Type B pancreatic cell (in vitro differentiated cells): Measurements from ENCODE around the gene LOC128125822.

Source experiments
- DNase-seq: peaks from one replicate; pipeline ENCODE4 v3.0.0; 2021; ENCODE audit warnings: mixed read lengths; ENCODE audit not compliant: unreplicated experiment; ENCODE audit errors: extremely low spot score
- H3K27ac Mint-ChIP-seq: 2 replicates; pipeline ENCODE4 v1.8.0; 2021; ENCODE audit warnings: mild to moderate bottlenecking, mixed read lengths
- H3K27me3 Mint-ChIP-seq: 2 replicates; pipeline ENCODE4 v1.8.0; 2021; ENCODE audit warnings: mixed read lengths
- H3K36me3 Mint-ChIP-seq: 2 replicates; pipeline ENCODE4 v1.8.0; 2021; ENCODE audit warnings: mixed read lengths
- H3K4me1 Mint-ChIP-seq: one replicate; pipeline ENCODE4 v1.8.0; 2021; ENCODE audit warnings: mixed read lengths; ENCODE audit not compliant: unreplicated experiment
- H3K4me3 Mint-ChIP-seq: 2 replicates; pipeline ENCODE4 v1.8.0; 2021; ENCODE audit warnings: mild to moderate bottlenecking, mixed read lengths
- H3K9me3 Mint-ChIP-seq: 2 replicates; pipeline ENCODE4 v1.8.0; 2021; ENCODE audit warnings: mixed read lengths
- CTCF ChIP-seq: fragments of 200-600 bp; sonication (generic); conservative IDR thresholded peaks from 2 replicates; pipeline ENCODE4 v1.5.0; 2021; ENCODE audit warnings: antibody characterized with exemption, mild to moderate bottlenecking

Gene LOC128125822

DNA sequence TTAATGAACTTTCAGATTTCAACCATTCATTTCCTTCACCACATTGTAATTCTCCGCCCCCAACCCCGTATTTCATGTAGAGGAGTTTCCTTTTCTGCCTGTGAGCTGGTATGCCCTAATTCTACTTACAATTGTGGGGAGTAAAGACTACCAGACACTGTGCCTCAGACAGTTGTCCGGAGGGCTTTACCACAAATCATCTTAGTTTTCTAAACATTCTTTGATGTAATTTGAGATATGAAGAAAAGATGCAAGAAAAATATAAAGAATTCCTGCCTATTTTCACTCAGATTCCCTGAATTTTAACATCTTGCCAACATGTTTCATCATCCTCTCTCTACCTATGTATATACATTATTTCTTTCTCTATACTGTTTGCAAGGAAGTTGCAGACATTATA, 28.3 kb upstream of the LOC128125822 start:
- Mint-ChIP-seq H3K27ac (no peak overlapping the region), H3K4me3 (no peak overlapping the region), H3K9me3 (peaks cover 6% of the 10 kb centered on the region), H3K4me1 (peaks cover 5% of the 10 kb centered on the region), H3K27me3 (peaks cover 3% of the 10 kb centered on the region), H3K36me3 (no peaks in the 10 kb centered on the region)
- DNase-seq: no peak
- TF ChIP-seq CTCF: no peak

DNA sequence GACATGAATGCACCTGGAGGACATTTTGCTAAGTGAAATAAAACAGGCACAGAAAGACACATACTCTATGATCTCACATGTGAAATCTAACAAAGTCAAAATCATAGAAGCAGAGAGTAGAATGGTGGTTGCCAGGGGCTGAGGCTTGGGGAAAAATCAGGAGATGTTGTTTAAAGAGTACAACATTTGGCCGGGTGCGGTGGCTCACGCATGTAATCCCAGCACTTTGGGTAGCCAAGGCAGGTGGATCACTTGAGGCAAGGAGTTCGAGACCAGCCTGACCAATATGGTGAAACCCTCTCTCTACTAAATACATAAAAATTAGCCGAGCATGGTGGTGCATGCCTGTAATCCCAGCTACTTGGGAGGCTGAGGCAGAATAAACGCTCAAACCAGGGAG, 26.0 kb upstream of the LOC128125822 start:
- no peak for DNase-seq
- peaks cover 6% of the 10 kb centered on the region for H3K9me3 Mint-ChIP-seq
- no peaks in the 10 kb centered on the region for H3K27me3 Mint-ChIP-seq
- no peak overlapping the region for H3K27ac Mint-ChIP-seq
- no peak overlapping the region for H3K4me3 Mint-ChIP-seq
- TF ChIP-seq CTCF: no peak
- H3K4me1 Mint-ChIP-seq: peaks cover 5% of the 10 kb centered on the region
- H3K36me3 Mint-ChIP-seq: no peaks in the 10 kb centered on the region

- H3K4me1 Mint-ChIP-seq: peaks cover 5% of the 10 kb centered on the region
Measured at GRCh38 chr6:63546697-63547096, 25.6 kb upstream of the LOC128125822 start.

DNA sequence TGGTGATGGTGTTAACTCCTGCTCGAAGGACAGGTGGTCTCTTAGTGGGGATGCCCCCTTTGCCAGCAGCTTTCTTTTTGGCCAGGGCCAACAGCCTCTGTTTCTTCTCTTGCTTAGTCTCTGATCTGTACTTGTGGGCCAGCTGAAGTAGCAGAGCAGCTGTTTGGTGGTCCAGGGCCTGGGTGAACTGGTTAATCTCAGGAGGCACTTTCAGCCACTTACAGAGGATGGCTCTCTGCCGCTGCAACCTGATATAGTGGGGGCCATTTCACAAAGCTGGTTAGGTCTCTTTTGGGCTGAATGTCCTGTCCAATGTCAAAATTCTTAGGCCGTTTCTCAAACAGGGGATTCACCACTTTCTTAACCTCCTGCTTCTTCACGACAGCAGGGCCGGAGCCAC, 23.2 kb upstream of the LOC128125822 start:
- no peaks in the 10 kb centered on the region for H3K27me3 Mint-ChIP-seq
- no peaks in the 10 kb centered on the region for H3K9me3 Mint-ChIP-seq
- no peak overlapping the region for H3K4me3 Mint-ChIP-seq
- H3K36me3 Mint-ChIP-seq: no peaks in the 10 kb centered on the region
- H3K4me1 Mint-ChIP-seq: peaks cover 5% of the 10 kb centered on the region
- no peak overlapping the region for H3K27ac Mint-ChIP-seq
- TF ChIP-seq CTCF: no peak
- no peak for DNase-seq

More at GRCh38 chr6:63546697-63547096, 25.6 kb upstream of the LOC128125822 start:
- H3K27me3 Mint-ChIP-seq: no peaks in the 10 kb centered on the region
- peaks cover 6% of the 10 kb centered on the region for H3K9me3 Mint-ChIP-seq
- no peaks in the 10 kb centered on the region for H3K36me3 Mint-ChIP-seq
- DNase-seq: no peak
- H3K27ac Mint-ChIP-seq: no peak overlapping the region
- no peak overlapping the region for H3K4me3 Mint-ChIP-seq
- no peak for TF ChIP-seq CTCF

GRCh38 chr6:63553208-63553607, 19.1 kb upstream of the LOC128125822 start:
- no peak for TF ChIP-seq CTCF
- H3K36me3 Mint-ChIP-seq: no peaks in the 10 kb centered on the region
- H3K27me3 Mint-ChIP-seq: no peaks in the 10 kb centered on the region
- H3K4me1 Mint-ChIP-seq: peaks cover under 1% of the 10 kb centered on the region
- H3K9me3 Mint-ChIP-seq: no peaks in the 10 kb centered on the region
- DNase-seq: no peak
- H3K4me3 Mint-ChIP-seq: no peak overlapping the region
- H3K27ac Mint-ChIP-seq: no peak overlapping the region

DNA sequence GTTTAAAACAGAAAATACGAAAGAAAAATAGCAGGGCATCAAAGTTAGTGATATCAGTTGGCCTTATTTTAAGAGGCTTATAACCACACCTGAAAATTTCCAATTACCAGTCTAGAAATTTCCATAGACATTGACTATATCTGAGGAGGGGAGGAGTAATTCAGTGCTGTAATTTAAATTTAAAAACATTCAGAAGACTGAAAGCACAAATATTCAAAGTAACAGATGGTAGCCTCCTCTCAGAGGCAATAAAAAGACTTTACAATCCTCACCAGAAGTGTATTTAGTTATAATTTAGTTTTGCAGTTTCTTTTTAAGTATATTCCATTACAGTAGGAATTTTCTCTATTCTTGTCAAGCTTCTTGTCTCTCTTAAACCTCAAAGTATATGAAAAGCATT, 18.4 kb upstream of the LOC128125822 start:
- Mint-ChIP-seq H3K4me1 (no peaks in the 10 kb centered on the region), H3K36me3 (no peaks in the 10 kb centered on the region), H3K4me3 (no peak overlapping the region), H3K27ac (no peak overlapping the region), H3K9me3 (no peaks in the 10 kb centered on the region), H3K27me3 (no peaks in the 10 kb centered on the region)
- TF ChIP-seq CTCF: no peak
- no peak for DNase-seq
